Measurements from ENCODE around the gene ESX1. TPM values are rescaled to one million over a fixed set of nuclear protein-coding genes. Genes with fewer than 3 reads are reported as not detected.

ESX1 gene
- total RNA-seq (not detected), polyA plus RNA-seq (not detected)

DNA sequence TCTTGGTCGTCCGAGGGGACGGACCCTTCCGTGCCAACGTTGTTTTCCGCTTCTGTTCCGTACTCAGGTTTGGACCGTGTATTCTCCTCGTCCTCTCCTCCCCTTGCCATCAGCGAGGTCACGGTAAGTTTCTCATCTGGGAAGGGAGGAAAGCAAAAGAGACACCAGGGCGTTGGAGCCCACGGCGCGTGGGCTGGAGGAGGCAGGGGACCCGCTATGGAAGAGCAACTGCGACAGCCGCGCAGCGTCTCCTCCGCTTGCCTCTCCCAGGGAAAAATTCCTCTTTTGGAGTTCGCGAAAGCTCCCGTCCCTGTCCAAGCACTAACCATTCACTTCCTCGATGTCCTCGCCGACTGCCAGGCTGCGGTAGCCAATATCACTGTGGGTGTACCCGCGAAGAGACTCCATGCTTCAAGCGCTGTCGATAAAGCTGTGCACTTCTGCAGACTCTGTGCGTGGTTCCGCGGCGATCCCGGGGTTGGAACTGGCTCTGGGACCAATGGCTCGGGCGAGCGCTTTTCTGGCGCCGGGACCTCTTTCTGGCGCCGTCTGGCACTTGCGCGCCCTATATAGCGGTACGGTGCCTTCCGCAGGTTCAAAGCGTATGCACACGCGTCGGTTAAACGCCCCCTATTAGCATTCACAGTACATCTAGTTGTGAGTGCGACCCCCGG, at the start of gene ESX1:
Gene ESX1, minus strand, starts transcription at position 492 of the 674 bp plus-strand sequence. Its CDS starts 84 bp downstream, at position 408.
- Histone ChIP-seq H3K4me3 (peak within 1 kb of the TSS in 1 of 4 donors; percentile 31), H3K9me3 (no peaks in the 10 kb centered on the region), H3K4me1 (no peaks in the 10 kb centered on the region), H3K36me3 (no peaks in the 10 kb centered on the region), H3K27ac (no peak within 1 kb of the TSS), H3K27me3 (peaks cover 3 to 42% (median 10%) of the 10 kb centered on the region in 4 donors)
- DNase-seq, result no peak
- 1 to 31% methylated on average over 56 of the region's 56 CpGs for WGBS, 2 donors
- TF ChIP-seq, protein P1, sequence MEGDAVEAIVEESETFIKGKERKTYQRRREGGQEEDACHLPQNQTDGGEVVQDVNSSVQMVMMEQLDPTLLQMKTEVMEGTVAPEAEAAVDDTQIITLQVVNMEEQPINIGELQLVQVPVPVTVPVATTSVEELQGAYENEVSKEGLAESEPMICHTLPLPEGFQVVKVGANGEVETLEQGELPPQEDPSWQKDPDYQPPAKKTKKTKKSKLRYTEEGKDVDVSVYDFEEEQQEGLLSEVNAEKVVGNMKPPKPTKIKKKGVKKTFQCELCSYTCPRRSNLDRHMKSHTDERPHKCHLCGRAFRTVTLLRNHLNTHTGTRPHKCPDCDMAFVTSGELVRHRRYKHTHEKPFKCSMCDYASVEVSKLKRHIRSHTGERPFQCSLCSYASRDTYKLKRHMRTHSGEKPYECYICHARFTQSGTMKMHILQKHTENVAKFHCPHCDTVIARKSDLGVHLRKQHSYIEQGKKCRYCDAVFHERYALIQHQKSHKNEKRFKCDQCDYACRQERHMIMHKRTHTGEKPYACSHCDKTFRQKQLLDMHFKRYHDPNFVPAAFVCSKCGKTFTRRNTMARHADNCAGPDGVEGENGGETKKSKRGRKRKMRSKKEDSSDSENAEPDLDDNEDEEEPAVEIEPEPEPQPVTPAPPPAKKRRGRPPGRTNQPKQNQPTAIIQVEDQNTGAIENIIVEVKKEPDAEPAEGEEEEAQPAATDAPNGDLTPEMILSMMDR (IDR thresholded peaks at IDR 0.05), result no peak
- intact Hi-C loops (cut with DNase I), result no loop called here
- ATAC-seq, result peak in 2 of 4 donors; percentile 19 to 20
- FAIRE-seq, result no peak

GRCh38 chrX:104295636-104296035, 40.9 kb upstream of the ESX1 start:
- no peaks in the 10 kb centered on the region for H3K4me1 ChIP-seq
- FAIRE-seq (no peak), DNase-seq (no peak), ATAC-seq (no peak)
- no peaks in the 10 kb centered on the region for H3K36me3 ChIP-seq
- H3K27me3 ChIP-seq, result peaks cover 0 to 3% (median 1%) of the 10 kb centered on the region in 4 donors
- no peaks in the 10 kb centered on the region for H3K9me3 ChIP-seq
- no peak overlapping the region for H3K27ac ChIP-seq
- TF ChIP-seq, protein P1 (IDR thresholded peaks at IDR 0.05), result no peak
- no peak overlapping the region for H3K4me3 ChIP-seq
- WGBS, 2 donors, result 67 to 84% methylated on average over 1 of the region's 1 CpG
- intact Hi-C loops (cut with DNase I), result no loop called here

DNA sequence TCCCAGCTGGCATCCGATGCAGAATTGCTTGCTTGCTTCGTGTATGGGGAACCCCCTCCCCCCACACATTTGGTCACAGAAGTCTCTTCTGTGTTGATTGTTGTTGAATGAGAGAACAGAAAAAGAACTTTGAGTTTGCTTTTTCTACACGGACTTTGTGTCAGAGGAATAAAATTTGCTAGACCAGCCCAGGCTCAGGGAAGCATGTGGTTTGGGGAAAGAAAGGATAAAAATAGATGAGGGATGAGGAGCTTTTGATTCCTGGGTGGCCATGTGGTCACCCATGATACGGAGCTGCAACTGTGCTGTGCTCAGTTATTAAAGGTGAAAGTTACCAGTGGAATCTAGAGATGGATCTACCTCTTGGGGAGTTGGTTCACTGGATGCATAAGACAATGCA, 34.2 kb upstream of the ESX1 start:
- TF ChIP-seq, protein P1 (IDR thresholded peaks at IDR 0.05), result no peak
- Histone ChIP-seq H3K36me3 (no peaks in the 10 kb centered on the region), H3K4me1 (no peaks in the 10 kb centered on the region), H3K9me3 (no peaks in the 10 kb centered on the region), H3K27ac (no peak overlapping the region), H3K4me3 (no peak overlapping the region), H3K27me3 (peaks cover 0 to 28% (median 1%) of the 10 kb centered on the region in 4 donors)
- WGBS, 2 donors, result 37% methylated on average over 4 of the region's 4 CpGs
- ATAC-seq (no peak), DNase-seq (no peak), FAIRE-seq (no peak)
- intact Hi-C loops (cut with DNase I), result no loop called here

GRCh38 chrX:104288269-104288668, 33.5 kb upstream of the ESX1 start:
- ATAC-seq (no peak), DNase-seq (no peak), FAIRE-seq (no peak)
- H3K9me3 ChIP-seq, result no peaks in the 10 kb centered on the region
- H3K27me3 ChIP-seq, result peaks cover 0 to 28% (median 1%) of the 10 kb centered on the region in 4 donors
- intact Hi-C loops (cut with DNase I), result no loop called here
- H3K4me1 ChIP-seq, result no peaks in the 10 kb centered on the region
- TF ChIP-seq, protein P1 (IDR thresholded peaks at IDR 0.05), result no peak
- no peak overlapping the region for H3K4me3 ChIP-seq
- no peak overlapping the region for H3K27ac ChIP-seq
- 31 to 35% methylated on average over 5 of the region's 5 CpGs for WGBS, 2 donors
- no peaks in the 10 kb centered on the region for H3K36me3 ChIP-seq

DNA sequence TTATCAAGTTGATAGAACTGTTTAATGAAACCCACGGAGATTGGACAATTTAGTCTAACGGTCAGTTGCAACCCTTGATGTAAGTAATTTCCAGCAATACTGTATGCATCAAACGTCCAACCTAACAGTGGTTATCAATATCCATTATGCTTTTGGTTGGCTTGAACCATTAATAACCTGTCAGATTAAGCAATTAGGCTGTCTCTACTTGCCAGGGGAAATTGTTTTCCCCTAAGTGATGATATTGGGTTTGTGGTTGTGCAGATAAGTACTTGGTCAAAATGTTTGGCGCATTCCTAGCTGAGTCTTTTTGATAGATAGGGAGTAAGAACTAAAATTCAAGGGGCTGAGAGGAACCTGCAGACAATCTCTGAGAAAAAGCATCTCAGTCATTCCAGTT, 30.5 kb upstream of the ESX1 start:
- Histone ChIP-seq H3K4me3 (no peak overlapping the region), H3K9me3 (no peaks in the 10 kb centered on the region), H3K36me3 (no peaks in the 10 kb centered on the region), H3K27ac (no peak overlapping the region), H3K4me1 (no peaks in the 10 kb centered on the region), H3K27me3 (peaks cover 0 to 29% (median 3%) of the 10 kb centered on the region in 4 donors)
- WGBS, 2 donors, result 64 to 65% methylated on average over 4 of the region's 4 CpGs
- FAIRE-seq (no peak), ATAC-seq (no peak), DNase-seq (no peak)
- intact Hi-C loops (cut with DNase I), result no loop called here
- TF ChIP-seq, protein P1 (IDR thresholded peaks at IDR 0.05), result no peak

All from pancreas (tissue), 10 donors.